SHP77 (cell line): ENCODE results near the gene ADSS1.
"Not testable (repeated sequence)": the region's sequence is repeated elsewhere in the genome, so short reads cannot be mapped to it uniquely, and the experiment has no call there.

Experiments
- DNase-seq, 2 experiments: peaks; one replicate each; lab custom pipeline; 2025; lab: John Stamatoyannopoulos, UW

ADSS1 gene

GRCh38 chr14:104750056-104750752 is 26.2 kb downstream of the ADSS1 start:
- DNase-seq = no peak

DNA sequence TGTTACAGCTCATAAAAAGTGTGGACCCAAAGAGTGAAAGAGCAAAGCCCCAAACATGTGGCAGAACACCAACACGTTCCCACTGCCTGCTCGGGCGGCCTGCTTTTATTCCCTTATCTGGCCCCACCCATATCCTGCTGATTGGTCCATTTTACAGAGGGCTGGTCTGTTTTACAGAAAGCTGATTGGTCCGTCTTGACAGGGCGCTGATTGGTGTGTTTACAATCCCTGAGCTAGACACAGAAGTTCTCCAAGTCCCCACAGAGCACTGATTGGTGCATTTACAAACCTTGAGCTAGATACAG is 26.7 kb downstream of the ADSS1 start:
- DNase-seq = not testable (repeated sequence)

- peak in 1 of 2 experiments; percentile 30 for DNase-seq
Measured at GRCh38 chr14:104751539-104752422, 27.8 kb downstream of the ADSS1 start.

GRCh38 chr14:104752423-104752734 is 28.4 kb downstream of the ADSS1 start:
- no peak for DNase-seq

DNA sequence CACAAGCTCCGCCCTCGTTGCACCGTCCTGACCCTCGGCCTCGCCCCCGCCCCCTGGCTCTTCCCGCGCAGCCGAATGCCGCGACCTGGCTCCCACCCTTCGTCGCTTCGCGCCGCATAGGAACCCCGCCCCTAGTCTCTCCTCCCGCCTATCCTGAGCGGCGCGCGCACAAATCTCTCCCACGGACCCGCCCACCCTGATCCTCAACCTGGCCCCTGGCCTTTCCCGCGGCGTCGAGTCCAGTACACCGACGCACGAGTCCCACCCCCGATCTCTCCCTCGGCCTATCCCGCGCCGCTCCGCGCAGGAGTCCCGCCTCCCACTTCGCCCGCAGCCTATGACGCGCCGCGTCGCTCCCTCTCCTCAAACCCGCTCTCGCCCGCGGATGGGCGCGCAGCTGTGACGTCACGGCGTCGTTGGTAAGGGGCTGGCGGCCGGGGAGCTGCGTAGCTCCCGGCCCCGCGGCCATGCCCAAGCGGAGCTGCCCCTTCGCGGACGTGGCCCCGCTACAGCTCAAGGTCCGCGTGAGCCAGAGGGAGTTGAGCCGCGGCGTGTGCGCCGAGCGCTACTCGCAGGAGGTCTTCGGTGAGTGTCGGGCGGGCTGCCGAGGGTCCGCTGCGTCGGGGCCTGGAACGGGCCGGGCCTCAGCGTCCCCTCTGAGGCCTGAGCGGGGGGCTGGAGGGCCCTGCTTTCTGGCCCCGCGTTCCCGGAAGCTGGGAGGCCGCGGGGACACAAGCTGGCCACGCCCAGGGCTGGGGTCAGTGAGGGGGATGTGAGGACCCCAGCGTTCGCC is 28.9 kb downstream of the ADSS1 start, which contains the start of gene SIVA1:
TSS of gene SIVA1 (plus strand) at position 413 of the 793 bp plus-strand sequence. CDS start at position 468, 55 bp downstream.
- DNase-seq = peak; percentile 99 to 100

- DNase-seq = no peak
Measured at GRCh38 chr14:104753528-104754212, 29.6 kb downstream of the ADSS1 start.

DNA sequence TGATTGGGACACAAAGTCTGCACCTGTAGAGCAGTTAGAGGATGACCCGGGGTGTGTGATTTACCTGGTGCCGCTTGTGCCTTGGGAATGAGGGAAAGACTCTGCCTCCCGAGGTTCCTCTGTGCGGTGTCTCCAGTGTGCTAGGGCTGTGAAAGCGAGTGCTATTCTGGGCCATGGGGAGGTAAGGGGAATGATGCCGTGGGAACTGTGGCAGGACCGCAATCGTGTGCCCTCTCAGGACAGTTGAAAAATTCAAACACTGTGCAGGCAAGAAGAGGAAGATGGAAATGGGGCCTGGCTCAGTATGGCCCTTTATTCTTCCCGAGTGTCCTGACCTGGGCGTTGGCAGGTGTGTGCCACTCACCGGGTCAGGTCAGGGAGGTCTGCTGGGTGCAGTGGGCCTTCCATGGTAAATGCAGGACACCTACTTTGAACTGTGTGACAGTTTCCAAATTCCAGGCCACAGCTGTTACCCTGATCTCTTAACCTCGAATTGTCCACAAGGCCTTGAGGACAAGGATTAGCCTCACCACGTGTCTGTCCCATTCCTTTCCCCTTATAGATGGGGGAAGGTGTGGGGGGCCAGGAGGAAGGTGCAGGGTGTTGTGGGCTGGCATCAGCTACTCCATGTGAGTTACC is 30.3 kb downstream of the ADSS1 start:
- DNase-seq = no peak

GRCh38 chr14:104755621-104756020 is 31.6 kb downstream of the ADSS1 start:
- no peak for DNase-seq

GRCh38 chr14:104756477-104757237 is 32.6 kb downstream of the ADSS1 start:
- DNase-seq = no peak

- no peak for DNase-seq
Measured at GRCh38 chr14:104757238-104757585, 33.2 kb downstream of the ADSS1 start.

GRCh38 chr14:104757681-104758392 is 33.8 kb downstream of the ADSS1 start:
- DNase-seq = no peak

DNA sequence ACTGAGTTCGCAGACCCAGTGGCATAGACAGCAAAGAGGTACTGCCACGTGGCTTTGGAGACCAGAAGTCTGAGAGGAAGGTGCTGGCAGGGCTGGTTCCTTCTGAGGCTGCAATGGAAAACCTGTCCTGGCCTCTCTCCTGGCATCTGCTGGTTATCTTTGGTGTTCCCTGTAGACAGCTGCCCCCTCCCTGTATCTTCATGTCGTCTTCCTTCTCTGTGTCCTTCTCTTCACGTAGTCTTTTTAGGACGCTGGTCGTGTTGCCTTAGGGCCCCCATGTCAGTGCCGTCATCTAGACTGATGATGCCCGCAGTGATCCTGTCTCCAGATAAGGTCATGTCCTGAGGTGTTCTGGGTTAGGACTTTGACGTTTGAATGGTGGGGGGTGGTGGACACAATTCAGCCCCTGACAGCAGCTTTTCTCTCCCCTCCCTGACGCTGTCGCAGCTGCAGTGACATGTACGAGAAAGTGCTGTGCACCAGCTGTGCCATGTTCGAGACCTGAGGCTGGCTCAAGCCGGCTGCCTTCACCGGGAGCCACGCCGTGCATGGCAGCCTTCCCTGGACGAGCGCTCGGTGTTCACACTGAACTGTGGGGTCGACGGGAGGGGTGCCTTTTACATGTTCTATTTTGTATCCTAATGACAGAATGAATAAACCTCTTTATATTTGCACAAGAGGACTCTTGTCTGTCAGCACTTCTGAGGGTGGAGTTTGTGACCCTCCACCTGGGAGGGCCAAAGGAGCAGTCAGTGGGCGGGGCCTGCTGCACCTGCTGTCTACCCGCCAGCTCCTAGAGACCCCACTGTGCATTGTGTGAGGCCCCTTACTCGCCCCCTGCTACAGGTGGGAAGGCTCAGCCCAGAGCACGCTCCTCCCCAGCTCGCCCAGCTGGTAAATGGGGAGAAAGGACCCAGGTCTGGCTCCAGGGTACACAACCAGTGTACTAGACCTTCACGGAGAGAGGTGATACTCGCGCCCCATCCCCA is 35.2 kb downstream of the ADSS1 start:
- DNase-seq = no peak

DNA sequence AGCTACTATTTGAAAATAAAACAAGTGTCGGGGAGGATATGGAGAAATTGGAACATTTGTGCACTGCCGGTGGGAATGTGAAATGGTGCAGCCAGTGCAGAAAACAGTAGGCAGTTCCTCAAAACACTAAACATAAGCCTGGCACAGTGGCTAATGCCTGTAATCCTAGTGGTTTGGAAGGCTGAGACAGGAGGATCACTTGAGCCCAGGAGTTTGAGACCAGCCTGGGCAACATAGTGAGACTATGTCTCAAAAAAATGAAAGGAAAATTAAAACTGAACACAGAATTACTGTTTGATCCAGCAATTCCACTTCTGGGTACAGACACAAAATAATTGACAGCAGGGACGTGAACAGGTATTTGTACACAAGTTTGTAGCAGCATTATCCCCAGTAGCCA is 41.5 kb downstream of the ADSS1 start:
- DNase-seq = no peak

DNA sequence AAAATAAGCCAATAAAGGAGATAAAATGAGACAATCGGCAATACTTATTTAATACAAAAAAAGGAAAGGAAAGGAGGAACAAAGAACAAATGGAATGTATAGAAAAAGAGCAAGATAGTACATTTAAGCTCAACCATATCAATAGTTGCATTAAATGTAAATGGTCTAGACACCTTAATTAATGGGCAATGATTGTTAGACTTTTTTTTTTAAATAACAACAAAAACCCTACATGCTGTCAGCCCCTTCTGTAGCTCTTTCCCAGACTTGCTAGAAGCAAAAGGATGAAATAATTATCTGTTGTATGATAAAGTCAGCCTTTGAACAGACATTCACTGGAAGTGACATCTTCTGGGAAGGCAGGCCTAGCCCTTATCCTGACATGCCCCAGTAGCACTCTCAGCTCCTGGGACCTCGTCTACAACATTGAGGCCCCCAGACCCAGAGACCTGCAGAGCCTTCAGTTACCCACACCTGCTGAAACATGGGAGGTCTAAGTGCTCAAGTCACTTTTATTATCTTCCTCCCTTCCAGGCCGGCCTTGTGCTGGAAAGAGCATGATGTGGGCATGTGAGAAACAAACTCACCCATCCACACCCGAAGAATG is 42.3 kb downstream of the ADSS1 start:
- DNase-seq = no peak

- no peak for DNase-seq
Measured at GRCh38 chr14:104766863-104767633, 43.0 kb downstream of the ADSS1 start.

- no peak for DNase-seq
Measured at GRCh38 chr14:104767634-104767918, 43.5 kb downstream of the ADSS1 start.

GRCh38 chr14:104768437-104769323 is 44.7 kb downstream of the ADSS1 start:
- DNase-seq = peak; percentile 29 to 61
